GM18520 (cell line): Measurements from ENCODE around the gene CHMP4A.

Experiments
- ATAC-seq: cut with Tn5 transposase; IDR thresholded peaks from one replicate; pipeline ENCODE4 v1.9.1; 2021; ENCODE audit not compliant: unreplicated experiment

Gene CHMP4A

GRCh38 chr14:24212924-24213865 is at the start of gene CHMP4A:
TSS of gene CHMP4A (minus strand) at chr14:24213488. CDS start at chr14:24213439, 49 bp downstream.
- peak; percentile 66 for ATAC-seq

GRCh38 chr14:24261969-24262327 is 48.7 kb upstream of the CHMP4A start:
- ATAC-seq: no peak

GRCh38 chr14:24261256-24261968 is 48.1 kb upstream of the CHMP4A start:
- ATAC-seq: no peak

- ATAC-seq: no peak
Observed at GRCh38 chr14:24260780-24261157, 47.5 kb upstream of the CHMP4A start.

GRCh38 chr14:24260026-24260779 is 46.9 kb upstream of the CHMP4A start:
- ATAC-seq: no peak

- ATAC-seq: no peak
Observed at GRCh38 chr14:24259282-24260025, 46.2 kb upstream of the CHMP4A start.

GRCh38 chr14:24258548-24259265 is 45.4 kb upstream of the CHMP4A start:
- no peak for ATAC-seq

- no peak for ATAC-seq
Observed at GRCh38 chr14:24258119-24258518, 44.8 kb upstream of the CHMP4A start.

GRCh38 chr14:24256960-24257359 is 43.7 kb upstream of the CHMP4A start:
- no peak for ATAC-seq

- ATAC-seq: no peak
Observed at GRCh38 chr14:24255931-24256711, 42.8 kb upstream of the CHMP4A start.

GRCh38 chr14:24255438-24255837 is 42.1 kb upstream of the CHMP4A start:
- no peak for ATAC-seq

- ATAC-seq: no peak
Observed at GRCh38 chr14:24254630-24255392, 41.5 kb upstream of the CHMP4A start.

GRCh38 chr14:24253936-24254335 is 40.6 kb upstream of the CHMP4A start:
- no peak for ATAC-seq

- ATAC-seq: no peak
Observed at GRCh38 chr14:24252289-24253124, 39.2 kb upstream of the CHMP4A start.

GRCh38 chr14:24251880-24252288 is 38.6 kb upstream of the CHMP4A start:
- no peak for ATAC-seq

GRCh38 chr14:24250354-24250753 is 37.1 kb upstream of the CHMP4A start:
- no peak for ATAC-seq

GRCh38 chr14:24249230-24250021 is 36.1 kb upstream of the CHMP4A start:
- no peak for ATAC-seq
